HG02759 (cell line): ENCODE measurements around the gene COL8A2.
A peak's percentile ranks its signal among the peaks of the same experiment; 100 is the strongest.

ENCODE experiments used
- ATAC-seq: cut with Tn5 transposase; IDR thresholded peaks from one replicate; pipeline ENCODE4 v1.9.1; 2021; ENCODE audit warnings: mild to moderate bottlenecking, moderate library complexity; ENCODE audit not compliant: unreplicated experiment

Gene COL8A2

DNA sequence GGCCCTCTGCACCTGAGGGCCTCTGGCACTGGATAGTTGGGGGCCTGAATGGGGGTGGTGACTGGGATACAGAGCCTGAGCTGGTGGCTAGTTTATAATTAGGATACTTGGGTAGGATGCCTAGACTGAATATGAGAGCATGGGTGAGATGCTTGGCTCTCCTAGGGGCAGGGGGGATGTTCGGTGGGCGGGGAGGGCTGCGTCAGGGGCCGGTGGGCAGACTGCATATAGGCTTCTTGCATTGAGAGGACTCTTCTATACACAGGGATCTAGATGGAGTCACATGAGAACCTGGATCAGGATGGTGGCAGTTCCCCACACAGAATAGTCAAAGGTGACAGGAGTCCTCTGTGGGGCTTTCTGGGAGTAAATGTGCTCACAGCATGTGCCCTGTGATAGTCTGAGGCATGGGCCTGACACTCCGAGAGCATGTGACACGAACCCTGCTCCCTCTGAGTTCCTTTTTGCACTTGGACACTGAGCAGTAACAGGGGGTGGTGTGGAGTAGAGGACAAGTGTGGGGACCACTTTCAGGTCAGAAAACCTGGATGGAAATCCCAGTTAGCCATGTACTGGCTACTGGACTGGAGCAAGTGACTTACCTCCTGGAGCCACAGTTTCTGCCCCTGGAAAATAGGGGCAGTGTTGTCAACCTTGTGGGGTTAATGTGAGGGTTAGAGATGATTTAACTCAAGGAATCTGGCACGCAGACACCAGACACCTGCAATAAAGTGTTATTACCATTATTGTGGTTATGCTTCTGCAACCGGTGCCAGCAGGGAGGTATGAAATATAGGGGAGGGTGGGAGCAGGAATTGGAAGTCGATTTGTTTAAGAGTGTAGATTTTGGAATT lies 33.2 kb upstream of the COL8A2 start:
- no peak for ATAC-seq

DNA sequence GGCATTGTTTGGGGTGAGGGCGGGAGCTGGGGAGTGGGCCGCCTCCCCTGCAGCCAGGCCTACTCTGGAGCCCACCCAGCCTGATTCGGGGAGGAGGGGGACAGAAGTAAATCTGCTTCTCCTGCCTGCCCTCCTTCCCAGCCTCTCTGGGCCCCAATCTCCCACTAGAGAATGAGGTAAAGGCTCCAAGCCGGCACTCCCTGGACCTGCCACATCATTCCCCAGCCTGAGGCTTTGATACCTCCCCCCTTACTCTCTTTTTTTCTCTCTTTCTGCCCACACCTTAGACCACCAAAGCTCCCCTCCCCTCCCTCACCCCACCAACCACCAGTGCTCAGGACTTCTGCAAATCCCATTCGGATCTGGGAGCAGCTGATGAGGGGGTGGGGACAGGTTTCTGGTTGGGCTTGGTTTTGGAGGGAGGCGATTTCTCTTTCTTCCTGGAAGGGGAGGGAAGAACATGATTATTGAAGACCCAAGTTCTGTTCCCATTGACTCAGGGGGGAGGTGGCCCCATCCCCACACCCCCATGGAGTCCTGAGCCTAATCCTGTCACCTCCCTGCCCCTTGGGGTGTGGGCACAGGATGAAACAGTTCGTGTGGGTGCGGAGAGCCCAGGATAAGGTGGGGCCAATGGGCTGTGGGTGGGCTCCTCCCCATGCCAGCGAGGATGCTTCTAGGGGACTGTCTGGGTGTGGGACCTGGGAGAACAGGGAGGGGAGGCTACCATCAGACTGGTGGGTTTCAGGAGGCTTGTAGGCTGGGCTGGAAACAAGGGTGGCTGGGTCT lies 32.3 kb upstream of the COL8A2 start:
- ATAC-seq: no peak

DNA sequence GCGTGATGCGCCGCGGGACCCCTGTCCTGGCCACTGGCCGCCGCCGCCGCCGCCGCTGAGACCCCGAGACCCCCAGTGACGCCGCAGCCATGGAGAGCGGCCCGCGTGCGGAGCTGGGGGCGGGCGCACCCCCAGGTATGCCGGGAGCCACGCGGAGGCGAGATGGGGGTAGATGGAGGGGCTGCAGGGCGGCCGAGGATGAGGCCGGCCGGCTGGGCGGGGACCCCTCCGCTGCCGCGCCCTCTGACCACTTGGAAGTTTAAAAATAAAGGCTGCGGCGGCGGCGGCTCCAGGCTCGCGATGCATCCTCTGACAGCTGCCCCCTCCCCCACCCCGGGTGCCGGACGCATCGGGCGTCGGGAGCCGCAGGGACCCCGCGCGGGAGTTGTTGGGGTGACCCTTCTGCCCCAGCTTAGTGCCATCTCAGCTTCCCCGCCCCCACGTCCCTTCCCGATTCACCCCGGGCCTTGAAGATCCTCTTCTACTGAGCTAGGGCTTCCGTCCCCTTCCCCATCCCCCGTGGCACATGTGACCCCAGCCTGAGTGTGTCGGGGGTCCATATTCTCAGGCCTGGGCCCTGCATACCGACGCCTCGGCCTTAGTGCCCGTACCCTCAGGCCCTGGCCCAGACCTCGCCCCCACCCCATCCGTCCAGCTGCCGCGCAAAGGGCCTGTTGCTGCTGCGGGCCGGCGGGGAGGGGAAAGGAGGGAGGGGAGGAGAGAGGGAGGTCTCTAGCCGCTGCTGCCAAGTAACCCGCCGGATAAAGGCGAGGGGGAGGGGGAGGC lies 31.5 kb upstream of the COL8A2 start:
- peak; percentile 24 for ATAC-seq

- ATAC-seq: peak; percentile 69
These were observed 30.6 kb upstream of the COL8A2 start, which contains the start of gene MAP7D1 for GRCh38 chr1:36155408-36156328. TSS of gene MAP7D1 (plus strand) at chr1:36156160. CDS start at chr1:36156418, 258 bp downstream.

GRCh38 chr1:36154765-36155407 lies 29.9 kb upstream of the COL8A2 start:
- no peak for ATAC-seq

GRCh38 chr1:36154335-36154734 lies 29.3 kb upstream of the COL8A2 start:
- ATAC-seq: no peak

DNA sequence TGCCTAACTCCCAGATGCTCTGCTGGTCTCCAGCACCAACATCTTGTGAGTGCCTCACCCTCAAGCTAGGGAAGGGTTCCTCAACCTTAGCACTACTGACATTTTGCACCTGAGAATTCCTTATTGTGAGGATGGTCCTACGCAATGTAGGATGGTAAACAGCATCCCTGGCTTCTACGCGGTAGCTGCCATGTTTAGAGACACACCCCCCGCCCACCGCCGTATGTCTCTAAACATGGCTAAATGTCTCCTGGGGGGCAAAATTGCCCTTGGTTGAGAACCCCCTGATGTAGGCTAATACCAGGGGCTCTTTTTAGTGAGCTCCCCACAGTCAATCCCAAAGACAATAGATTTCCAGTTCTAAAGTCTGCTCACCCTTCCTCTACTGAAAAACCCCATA lies 28.5 kb upstream of the COL8A2 start:
- ATAC-seq: no peak

GRCh38 chr1:36151845-36152203 lies 26.8 kb upstream of the COL8A2 start:
- ATAC-seq: no peak

DNA sequence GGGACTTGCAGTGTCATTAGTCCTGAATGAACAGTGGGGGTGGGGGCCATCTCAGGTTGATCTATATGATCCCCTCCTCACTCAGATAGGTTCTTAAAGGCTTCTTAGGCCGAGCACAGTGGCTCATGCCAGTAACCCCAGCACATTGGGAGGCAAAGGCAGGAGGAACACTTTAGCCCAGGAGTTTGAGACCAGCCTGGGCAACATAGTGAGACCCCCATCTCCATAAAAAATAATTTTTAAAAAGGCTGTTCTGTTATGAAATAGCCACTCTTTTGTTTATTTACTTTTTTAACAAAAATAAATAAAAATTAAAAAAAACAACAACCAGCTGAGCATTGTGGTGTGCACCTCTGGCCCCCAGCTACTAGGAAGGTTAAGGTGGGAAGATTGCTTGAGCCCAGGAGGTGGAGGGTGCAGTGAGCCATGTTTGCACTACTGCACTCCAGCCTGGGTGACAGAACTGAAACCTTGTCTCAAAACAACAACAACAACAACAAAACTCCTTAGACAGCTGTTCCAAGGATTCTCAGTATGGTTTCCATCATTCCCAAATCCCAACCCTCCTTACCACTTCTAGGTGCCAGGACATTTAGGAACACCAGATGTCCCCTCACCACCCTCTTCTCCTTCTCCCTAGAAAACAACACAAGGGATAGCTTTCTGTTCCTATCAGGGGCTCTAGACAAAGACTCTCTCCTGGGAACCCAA lies 26.3 kb upstream of the COL8A2 start:
- ATAC-seq: no peak

DNA sequence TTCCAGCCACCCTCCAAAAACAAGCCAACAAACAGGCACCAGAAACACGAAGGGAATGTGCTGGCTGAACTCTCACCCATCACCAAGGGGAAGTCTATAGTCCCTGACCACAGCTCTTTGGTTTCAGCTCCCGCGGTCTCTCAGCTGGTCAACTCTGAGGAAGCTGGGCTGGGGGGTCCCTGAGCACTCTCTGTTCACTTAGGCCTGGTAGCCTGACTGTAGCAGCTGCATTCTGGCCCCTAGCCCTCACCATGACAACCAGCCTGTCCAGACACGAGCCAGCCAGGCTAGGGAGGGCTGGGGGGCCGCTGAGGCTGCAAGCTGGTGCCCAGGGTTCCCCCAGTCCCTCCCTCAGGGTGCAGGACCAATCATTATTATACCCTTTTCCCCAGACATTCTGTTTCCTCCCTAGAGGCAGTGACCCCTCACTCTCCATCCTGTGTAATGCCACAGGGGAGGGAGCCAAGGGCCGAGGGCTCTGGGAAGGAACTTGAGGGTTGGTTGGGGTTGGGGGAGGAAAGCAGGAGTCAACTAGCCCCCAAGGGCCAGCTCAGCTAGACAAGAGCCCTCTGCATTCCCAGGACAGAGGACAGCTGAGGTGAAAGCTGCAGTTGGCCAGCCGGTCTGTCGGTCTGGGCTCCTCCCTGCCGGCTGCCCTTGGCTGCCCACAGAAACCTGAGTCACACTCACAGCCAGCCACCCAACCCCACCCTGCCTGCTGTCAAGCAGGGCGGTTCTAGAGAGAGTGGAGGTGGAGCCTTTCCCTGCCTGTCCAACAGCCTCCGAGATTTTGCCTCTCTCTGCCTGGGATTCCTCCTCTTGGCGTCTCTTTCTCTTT lies 25.5 kb upstream of the COL8A2 start:
- peak; percentile 44 for ATAC-seq

GRCh38 chr1:36149973-36150295 lies 24.9 kb upstream of the COL8A2 start:
- no peak for ATAC-seq

DNA sequence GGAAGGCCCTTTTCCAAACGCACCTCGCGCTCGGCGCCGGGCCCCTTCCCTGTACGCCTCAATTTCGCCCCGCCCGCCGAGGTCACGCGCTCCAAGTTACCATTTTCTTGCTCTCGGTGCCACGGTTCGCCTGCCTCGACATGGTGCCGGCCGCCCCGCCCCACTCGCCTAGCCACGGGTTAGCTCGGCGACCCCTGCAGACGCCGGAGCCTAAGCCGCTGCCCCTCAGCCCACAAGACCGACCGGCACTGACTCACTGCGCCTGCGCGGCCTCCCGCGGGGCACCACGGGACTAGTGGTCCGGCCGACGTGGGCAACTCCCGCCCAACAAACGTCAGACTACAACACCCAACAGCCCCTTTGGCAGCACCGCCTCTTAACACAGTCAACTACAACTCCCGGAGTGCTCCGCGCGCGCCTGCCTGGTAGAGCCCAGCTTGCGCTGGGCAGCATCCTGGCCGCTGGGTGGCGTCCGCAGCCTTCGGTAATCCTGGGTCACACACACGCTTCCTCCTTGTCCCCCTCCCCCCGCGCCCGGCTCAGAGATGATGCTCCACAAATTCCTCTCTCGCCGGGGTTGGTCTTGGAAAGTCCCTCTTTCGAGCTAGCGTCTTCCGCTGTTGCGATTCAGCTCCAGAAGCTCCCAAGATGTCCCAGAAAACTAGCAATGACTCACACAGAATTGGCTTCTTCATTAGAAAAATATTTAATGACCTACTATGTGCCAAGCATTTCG lies 24.4 kb upstream of the COL8A2 start, which contains the start of gene TRAPPC3:
Gene TRAPPC3, minus strand, starts transcription at position 250 of the 736 bp plus-strand sequence. Its CDS starts 108 bp downstream, at position 142.
- ATAC-seq: peak; percentile 92

DNA sequence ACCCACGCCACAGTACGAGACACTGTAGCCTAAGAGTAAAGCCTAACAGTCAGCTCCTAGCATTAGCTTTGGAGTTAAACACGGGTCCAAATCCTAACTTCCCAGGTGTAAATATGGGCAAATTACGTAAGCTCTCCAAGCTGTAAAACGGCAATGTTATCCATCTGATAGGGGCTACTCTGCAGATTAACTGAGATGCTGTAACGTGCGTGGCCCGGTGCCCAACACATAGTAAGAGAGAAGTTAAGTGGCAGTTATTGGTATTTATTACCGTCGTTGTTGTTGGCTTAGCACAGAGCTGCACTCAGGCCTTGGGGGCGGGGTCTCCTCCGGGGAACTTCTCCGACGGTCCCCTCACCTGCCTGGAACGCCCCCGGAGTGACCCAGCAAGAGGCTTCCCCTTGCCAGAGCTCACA lies 23.8 kb upstream of the COL8A2 start:
- ATAC-seq: no peak

DNA sequence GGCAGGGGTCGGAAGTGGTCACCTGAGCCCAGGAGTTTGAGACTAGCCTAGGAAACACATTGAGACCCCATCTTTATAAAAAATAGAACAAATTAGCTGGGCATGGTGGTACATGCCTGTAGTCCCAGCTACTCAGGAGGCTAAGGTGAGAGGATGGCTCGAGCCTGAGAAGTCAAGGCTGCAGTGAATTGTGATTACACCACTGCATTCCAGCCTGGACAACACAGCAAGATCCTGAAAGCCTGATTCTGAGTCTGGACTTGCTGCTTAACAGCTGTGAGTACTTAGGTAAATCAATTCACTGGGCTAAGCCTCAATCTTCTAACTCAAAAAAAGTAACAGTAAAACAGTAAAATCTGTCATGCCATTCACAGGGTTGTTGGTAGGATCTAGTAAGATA lies 19.4 kb upstream of the COL8A2 start:
- no peak for ATAC-seq

GRCh38 chr1:36143424-36143823 lies 18.4 kb upstream of the COL8A2 start:
- no peak for ATAC-seq

DNA sequence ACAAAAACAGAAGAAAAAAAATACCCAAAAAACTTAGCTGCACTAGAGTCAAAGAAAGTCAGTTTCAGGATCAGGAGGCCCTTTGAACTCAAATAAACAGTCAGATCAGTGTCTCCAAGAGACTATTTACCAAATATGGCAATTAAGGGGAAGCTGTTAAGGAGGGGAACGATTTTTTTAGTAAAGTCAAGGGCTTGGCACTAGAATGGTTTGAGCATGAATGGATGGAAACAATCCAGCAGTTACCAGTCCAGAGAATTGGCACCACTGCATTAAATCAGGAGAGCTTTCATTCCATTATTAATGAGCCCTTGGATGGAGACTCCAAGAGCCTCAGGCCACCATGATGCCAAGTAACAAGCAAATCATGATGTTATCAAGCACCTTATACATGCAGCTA lies 17.1 kb upstream of the COL8A2 start:
- no peak for ATAC-seq

DNA sequence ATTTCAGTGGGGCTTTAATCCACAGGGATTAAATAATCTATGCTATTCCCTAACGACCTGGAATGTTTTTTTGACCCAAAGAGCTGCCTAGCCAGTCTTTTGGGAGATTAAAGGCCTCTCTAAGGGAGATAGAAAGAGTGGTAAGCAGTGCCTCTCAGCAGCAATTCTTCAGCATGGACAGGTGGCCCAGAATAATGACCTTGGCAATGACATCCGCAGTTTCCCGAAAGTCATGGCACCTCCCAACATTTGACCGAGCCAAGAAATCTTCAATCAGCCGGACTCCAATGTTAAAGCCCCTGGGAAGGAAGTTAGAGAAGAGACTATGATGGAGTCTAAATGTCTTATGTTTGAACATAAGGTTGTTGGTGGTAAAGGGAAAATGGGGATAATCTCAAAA lies 14.5 kb upstream of the COL8A2 start:
- no peak for ATAC-seq

GRCh38 chr1:36137776-36138175 lies 12.8 kb upstream of the COL8A2 start:
- ATAC-seq: no peak
